ENCODE measurements around the gene MAP7. TPM values are rescaled to one million over a fixed set of nuclear protein-coding genes. Genes with fewer than 3 reads are reported as not detected.

The MAP7 gene
- total RNA-seq, 4 donors from 2014 or later: 0.29 to 6.8 (median 1.1) TPM

DNA sequence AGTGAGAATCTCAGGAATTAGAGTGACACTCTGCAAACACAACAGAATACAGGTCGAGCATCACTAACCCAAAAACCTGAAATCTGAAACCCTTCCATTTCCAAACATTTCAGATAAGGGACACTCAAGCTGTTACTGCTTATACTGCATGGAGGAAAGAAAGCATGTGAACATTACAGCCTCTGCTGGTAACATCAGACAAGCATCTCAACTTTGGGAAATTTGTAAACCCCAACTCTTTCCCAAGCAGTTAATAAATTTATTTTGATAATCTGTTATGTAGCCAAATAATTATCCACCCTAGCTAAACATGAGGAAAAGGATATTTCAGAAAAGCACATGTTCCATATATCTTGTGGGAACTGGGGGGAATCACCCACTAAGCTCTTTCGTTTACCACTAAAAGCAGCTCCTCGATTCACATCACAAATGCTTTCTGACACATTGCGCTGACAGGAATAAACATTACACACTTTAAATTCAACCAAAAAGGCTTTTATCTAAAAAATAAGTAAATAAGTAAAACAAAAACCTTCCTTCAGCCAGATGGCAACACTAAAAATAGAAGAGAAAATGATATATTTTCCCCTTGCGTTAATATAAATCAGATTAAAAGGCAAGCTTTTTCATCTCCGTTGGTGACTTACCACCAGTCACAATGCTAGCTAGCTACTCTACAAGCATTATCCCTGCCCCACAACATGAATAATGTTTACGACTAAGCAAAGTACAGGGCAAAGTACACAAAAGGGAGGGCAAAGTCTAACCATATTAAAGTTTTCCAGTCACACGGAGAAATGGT lies 120.8 kb downstream of the MAP7 start:
- DNase-seq: no peak

DNA sequence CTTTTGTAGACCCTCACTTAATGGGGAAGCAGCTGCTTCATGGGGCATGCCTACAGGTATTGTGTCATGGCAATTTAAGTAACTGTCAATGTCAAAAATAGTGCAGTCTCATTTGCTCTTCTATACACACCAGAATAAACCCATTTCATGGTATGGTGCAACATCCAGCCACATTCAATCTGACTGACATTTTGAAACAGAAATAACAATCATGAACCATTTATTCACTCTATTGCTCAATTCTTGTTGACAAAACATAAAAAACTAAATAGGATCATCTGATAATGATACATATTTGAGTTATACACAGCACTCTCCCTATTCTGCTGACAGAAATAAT lies 122.9 kb downstream of the MAP7 start:
- H3K4me3 ChIP-seq: no peak overlapping the region
- H3K36me3 ChIP-seq: no peaks in the 10 kb centered on the region
- DNase-seq: no peak
- TF ChIP-seq POLR2A (IDR thresholded peaks at IDR 0.05): no peak
- TF ChIP-seq, protein P1, sequence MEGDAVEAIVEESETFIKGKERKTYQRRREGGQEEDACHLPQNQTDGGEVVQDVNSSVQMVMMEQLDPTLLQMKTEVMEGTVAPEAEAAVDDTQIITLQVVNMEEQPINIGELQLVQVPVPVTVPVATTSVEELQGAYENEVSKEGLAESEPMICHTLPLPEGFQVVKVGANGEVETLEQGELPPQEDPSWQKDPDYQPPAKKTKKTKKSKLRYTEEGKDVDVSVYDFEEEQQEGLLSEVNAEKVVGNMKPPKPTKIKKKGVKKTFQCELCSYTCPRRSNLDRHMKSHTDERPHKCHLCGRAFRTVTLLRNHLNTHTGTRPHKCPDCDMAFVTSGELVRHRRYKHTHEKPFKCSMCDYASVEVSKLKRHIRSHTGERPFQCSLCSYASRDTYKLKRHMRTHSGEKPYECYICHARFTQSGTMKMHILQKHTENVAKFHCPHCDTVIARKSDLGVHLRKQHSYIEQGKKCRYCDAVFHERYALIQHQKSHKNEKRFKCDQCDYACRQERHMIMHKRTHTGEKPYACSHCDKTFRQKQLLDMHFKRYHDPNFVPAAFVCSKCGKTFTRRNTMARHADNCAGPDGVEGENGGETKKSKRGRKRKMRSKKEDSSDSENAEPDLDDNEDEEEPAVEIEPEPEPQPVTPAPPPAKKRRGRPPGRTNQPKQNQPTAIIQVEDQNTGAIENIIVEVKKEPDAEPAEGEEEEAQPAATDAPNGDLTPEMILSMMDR (IDR thresholded peaks at IDR 0.05): no peak
- no peaks in the 10 kb centered on the region for H3K4me1 ChIP-seq
- H3K27ac ChIP-seq: no peak overlapping the region
- intact Hi-C loops (cut with DNase I; ENCODE audit: low total_unique reads): no loop called here
- H3K9me3 ChIP-seq: no peaks in the 10 kb centered on the region
- no peaks in the 10 kb centered on the region for H3K27me3 ChIP-seq

More for the DNA sequence above, 120.8 kb downstream of the MAP7 start:
- H3K36me3 ChIP-seq: no peaks in the 10 kb centered on the region
- H3K27me3 ChIP-seq: no peaks in the 10 kb centered on the region
- H3K4me1 ChIP-seq: no peaks in the 10 kb centered on the region
- H3K27ac ChIP-seq: no peak overlapping the region
- TF ChIP-seq, protein P1 (IDR thresholded peaks at IDR 0.05): no peak
- no peak for TF ChIP-seq POLR2A (IDR thresholded peaks at IDR 0.05)
- no peak overlapping the region for H3K4me3 ChIP-seq
- intact Hi-C loops (cut with DNase I; ENCODE audit: low total_unique reads): no loop called here
- H3K9me3 ChIP-seq: no peaks in the 10 kb centered on the region

DNA sequence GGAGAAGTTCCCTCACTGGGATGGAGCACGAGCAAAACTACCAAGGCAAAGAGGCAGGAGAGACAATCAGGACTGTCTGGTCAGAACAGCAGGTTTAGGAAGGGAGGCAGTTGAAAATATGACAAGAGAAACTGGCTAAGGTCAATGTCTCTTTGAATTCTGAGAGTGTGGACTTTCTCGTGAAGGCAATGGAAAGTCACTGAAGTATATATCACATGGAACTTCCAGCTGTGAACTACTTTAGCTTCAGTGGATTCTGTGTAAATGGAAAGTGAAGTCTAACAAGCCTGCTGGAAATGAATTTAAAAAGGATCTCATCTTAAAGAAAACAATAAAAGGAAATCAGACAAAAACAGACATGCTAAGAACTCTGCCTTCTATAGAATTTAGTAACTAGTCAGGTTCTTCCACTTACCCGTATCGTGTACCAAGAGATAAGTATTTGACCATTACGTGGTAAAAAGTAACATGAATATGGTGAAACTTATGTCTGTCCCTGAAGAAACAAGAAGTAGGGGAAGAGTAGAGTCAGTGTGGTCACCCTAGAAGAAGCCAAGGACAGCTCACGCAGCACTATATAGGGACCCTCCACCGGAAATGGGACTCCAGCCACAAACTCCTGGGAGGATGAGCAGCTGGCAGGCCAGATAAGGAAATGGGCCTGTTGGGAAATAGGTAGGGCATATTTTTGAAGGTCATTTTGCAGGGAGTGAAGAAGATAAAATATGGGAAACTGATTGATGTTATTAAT lies 123.4 kb downstream of the MAP7 start:
- no peaks in the 10 kb centered on the region for H3K4me1 ChIP-seq
- no peak overlapping the region for H3K4me3 ChIP-seq
- no peaks in the 10 kb centered on the region for H3K9me3 ChIP-seq
- TF ChIP-seq, protein P1 (IDR thresholded peaks at IDR 0.05): no peak
- no peak for TF ChIP-seq POLR2A (IDR thresholded peaks at IDR 0.05)
- H3K27me3 ChIP-seq: no peaks in the 10 kb centered on the region
- no peak overlapping the region for H3K27ac ChIP-seq
- no peak for DNase-seq
- intact Hi-C loops (cut with DNase I; ENCODE audit: low total_unique reads): no loop called here
- H3K36me3 ChIP-seq: no peaks in the 10 kb centered on the region

DNA sequence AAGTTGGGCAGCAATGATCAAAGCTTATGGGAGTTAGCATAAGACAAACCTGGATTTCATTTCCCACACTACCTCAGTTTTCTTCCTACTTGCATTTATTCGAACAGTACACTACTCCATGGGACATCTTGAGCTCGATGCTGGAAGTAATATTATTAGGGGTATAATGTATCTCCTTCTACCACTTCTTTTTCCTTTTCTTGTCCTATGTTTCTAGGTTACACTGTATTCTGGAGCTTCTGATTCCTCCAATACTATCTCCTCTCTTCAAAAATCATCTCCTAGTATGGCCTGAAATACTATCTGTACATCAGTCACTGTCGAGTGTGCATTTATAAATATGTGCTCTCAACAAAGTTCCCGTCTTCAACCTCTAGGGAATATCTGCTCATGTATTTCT lies 124.4 kb downstream of the MAP7 start:
- Histone ChIP-seq H3K27ac (no peak overlapping the region), H3K27me3 (no peaks in the 10 kb centered on the region), H3K4me3 (no peak overlapping the region), H3K36me3 (no peaks in the 10 kb centered on the region), H3K4me1 (no peaks in the 10 kb centered on the region), H3K9me3 (no peaks in the 10 kb centered on the region)
- intact Hi-C loops (cut with DNase I; ENCODE audit: low total_unique reads): no loop called here
- no peak for TF ChIP-seq POLR2A (IDR thresholded peaks at IDR 0.05)
- TF ChIP-seq, protein P1 (IDR thresholded peaks at IDR 0.05): no peak
- no peak for DNase-seq

DNA sequence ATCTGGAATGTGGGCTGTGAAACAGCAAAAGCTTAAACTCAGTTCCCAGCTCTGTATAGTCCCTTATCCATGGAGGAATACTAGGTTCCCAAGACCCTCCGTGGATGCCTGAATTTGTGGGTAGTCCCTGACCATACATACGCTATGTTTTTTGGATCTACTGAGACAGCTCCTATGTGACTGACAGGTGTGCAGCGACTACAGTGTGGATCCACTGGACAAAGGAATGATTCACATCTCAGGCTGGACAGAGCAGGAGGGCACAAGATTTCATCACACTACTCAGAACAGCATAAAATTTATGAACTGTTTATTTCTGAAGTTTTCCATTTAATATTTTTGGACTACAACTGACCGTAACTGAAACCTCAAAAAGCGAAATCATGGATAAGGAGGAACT lies 125.3 kb downstream of the MAP7 start:
- no peaks in the 10 kb centered on the region for H3K27me3 ChIP-seq
- no peaks in the 10 kb centered on the region for H3K36me3 ChIP-seq
- no peak overlapping the region for H3K27ac ChIP-seq
- DNase-seq: no peak
- TF ChIP-seq POLR2A (IDR thresholded peaks at IDR 0.05): no peak
- TF ChIP-seq, protein P1 (IDR thresholded peaks at IDR 0.05): no peak
- intact Hi-C loops (cut with DNase I; ENCODE audit: low total_unique reads): no loop called here
- no peaks in the 10 kb centered on the region for H3K4me1 ChIP-seq
- H3K9me3 ChIP-seq: no peaks in the 10 kb centered on the region
- no peak overlapping the region for H3K4me3 ChIP-seq
